Myocyte (in vitro differentiated cells): ENCODE measurements around the gene TTC32. TPM values are rescaled to one million over a fixed set of nuclear protein-coding genes. Genes with fewer than 3 reads are reported as not detected.
"Not testable (repeated sequence)": the region's sequence is repeated elsewhere in the genome, so short reads cannot be mapped to it uniquely, and the experiment has no call there.

Experiments
- DNase-seq: peaks from one replicate; pipeline ENCODE4 v3.0.0-alpha.2; 2012; ENCODE audit warnings: low read depth
- polyA plus RNA-seq: library from polyadenylated mRNA; unstranded; fragments of >200 nt; gene quantifications from one replicate; pipeline ENCODE4 v1.2.1, GENCODE V29; 2012; ENCODE audit warnings: missing spikeins
- total RNA-seq: library from RNA; depleted of rRNA; stranded (reverse); fragments of >200 nt; gene quantifications from 2 replicates; pipeline ENCODE4 v1.2.3, GENCODE V29; 2014

Gene TTC32
- 8.3 and 12.0 TPM in 2 replicates for total RNA-seq
- polyA plus RNA-seq: 5.7 TPM

- DNase-seq: peak; percentile 96
These were observed at the start of gene TTC32 for GRCh38 chr2:19901442-19902215. Gene TTC32 (minus strand): TSS chr2:19901983. CDS start chr2:19901854, 129 bp downstream.

DNA sequence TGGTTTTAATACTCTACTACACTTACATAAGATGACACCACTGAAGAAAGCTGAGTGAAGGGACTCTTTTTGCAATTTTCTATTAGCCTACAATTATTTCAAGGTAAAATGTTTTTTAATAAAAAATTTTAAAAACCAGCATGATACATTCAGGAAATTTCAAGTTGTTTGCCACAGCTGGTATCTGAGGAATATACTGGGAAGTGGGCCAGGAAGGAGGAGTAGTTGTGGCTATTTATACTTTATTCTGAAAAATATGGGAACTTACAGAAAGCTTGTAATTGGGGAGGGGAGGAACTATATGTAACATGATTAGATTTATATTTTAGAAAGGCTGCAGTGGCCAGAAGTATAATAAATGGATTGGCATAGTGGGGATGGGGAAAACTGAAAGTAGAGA is 47.3 kb upstream of the TTC32 start:
- DNase-seq: peak; percentile 59

DNA sequence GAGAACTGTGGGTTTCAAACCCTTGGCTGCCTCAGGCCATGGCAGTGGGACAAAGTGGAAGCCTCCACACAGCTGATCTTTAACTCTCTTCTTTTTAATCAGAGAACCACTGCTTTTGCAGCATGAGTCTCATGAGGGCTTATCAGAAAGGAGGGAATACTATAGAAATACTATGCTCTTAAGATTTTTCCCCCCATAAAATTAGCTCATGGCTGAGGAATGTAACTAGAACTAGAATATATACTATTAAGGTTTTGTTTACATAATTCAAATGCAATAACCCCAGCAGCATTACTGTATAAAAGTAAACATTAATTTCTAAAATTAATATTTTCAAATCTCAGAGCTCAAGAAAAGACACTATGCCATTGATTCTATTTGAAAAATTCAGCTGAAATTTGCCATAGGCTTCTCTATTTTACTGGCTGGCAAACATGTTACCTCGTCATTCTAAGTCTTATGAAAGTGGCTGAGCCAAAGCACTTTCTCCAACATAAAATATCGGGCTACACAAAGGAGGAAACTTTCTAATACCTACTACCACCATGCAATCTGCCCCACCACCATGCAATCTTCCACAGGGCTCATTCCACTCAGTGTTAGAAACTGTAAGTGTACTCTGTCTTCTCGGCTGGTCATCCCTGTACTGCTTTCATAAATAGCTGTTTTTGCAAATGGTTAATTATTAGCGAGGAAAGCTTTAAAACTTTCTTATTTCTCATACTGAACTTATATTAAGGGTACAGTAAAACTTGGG is 45.6 kb upstream of the TTC32 start:
- DNase-seq: no peak

DNA sequence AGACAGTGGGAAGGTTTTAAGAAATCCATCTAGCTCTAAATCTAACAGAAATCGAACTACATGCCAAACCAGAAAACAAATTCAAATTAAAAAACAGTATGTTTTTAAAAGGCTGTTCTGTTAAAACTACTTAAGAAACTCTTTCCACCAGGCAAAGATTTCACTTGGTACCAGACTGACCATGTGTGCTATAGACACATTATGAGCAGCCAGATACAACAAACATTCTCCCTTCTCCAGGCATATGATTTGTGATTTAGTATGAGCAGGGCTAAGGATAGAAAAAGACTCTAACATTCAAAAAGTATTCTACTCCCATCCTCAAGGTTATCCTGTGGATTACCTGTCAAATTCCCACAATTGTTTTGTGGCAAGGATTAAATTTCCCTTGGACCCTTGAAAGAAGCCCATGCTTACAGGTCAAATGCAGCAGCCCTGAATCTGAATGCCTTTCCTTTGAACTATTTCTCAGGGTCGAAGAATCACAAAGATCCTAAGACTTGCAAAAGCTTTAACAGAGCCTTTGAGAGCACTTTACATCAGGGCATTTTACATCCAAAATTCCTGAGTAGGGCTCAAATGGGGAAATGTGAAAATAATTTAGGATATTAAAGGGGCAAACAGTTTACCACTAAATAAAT is 42.5 kb upstream of the TTC32 start:
- DNase-seq: no peak

DNA sequence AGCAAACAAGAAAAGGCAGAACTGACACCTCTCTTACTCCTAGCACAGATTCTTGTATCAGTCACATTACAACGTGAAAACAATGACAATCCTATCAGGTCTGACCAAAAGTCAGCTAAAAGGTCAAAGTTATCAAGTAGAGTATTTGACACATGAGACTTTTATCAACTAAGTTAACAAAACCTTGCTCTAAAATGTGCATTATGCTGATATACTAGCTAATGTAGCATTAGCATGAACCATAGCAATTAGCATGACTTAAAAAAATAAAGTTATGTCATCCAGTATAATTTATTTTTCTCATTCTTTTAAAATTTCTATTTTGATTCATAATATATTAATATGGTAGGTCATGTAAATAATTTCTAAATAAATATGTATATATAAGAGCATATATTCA is 41.4 kb upstream of the TTC32 start:
- no peak for DNase-seq

- no peak for DNase-seq
These were observed 40.4 kb upstream of the TTC32 start for GRCh38 chr2:19942199-19942598.

- DNase-seq: peak; percentile 82
These were observed 35.2 kb upstream of the TTC32 start for GRCh38 chr2:19937004-19937403.

DNA sequence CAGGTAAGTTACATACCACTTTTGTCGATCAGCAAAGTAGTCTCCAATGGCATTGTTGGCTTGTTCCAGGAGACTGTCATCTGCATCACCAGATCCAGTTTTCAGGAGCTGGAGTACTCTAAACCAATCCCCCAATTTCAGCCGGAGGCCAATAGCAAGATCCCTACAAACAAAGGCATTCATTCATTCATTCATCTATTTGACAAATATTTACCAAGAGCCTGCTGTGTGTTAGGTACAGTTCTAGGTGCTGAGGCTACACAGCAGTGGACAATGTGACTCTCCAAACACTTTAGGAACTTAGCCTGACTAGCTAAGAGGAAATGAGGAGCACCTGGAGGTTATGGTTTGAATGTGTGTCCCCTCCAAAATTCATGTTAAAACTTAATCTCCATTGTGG is 34.4 kb upstream of the TTC32 start:
- no peak for DNase-seq

DNA sequence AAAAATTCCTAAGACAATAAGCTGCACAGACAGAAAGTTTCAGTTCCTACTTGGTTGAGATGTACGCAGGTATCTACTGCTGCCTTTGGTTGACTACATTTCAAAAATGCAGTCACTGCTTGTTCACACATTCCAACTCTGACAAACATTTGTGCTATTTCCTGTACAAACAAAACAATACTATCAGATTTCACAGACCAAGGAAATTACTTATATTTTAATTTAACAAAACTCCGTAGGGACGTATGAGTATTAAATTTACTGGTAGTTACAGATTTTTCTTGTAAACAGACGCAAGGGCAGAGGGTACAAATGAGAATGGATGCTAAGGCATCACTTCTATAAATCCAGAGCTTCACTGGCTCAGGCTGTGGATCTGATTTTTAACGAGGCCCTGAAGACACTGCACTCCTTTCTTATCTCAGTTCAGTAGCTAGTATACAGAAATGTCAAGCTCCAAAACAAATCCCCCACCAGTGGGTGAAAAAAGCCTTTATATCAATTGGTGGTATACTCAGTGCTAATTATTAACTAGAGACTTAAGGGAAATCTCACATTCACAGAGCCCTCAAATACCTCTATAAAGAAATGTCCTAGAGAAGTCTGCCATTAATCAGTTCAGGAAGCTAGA is 31.7 kb upstream of the TTC32 start:
- DNase-seq: peak; percentile 43

- DNase-seq: no peak
These were observed 31.1 kb upstream of the TTC32 start for GRCh38 chr2:19932928-19933327.

GRCh38 chr2:19929226-19929625 is 27.4 kb upstream of the TTC32 start:
- no peak for DNase-seq

- not testable (repeated sequence) for DNase-seq
These were observed 26.0 kb upstream of the TTC32 start for GRCh38 chr2:19927816-19928215.

DNA sequence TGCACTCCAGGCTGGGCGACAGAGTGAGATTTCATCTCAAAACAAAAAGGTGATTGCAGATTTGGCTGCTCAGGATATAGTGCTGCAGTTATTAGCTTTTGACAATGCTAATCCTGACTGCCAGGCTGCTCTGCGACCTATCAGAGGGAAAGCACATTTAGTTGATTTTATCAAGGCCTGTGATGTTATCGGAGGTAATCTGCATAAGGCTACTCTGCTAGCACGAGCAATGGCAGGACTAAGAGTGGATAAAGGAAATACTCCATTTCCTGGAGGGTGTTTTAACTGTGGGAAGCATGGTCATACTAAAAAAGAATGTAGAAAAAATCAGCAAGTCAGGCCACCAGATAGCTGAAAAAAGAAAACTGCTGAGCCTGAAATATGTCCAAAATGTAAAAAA is 22.7 kb upstream of the TTC32 start:
- not testable (repeated sequence) for DNase-seq

DNA sequence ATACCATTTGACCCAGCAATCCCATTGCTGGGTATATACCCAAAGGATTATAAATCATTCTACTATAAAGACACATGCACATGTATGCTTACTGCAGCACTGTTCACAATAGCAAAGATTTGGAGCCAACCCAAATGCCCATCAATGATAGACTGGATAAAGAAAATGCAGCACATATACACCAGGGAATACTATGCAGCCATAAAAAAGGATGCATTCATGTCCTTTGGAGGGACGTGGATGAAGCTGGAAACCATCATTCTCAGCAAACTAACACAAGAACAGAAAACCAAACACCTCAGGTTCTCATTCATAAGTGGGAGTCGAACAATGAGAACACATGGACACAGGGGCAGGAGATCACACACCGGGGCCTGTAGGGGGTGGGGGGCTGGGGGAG is 20.4 kb upstream of the TTC32 start:
- DNase-seq: not testable (repeated sequence)

DNA sequence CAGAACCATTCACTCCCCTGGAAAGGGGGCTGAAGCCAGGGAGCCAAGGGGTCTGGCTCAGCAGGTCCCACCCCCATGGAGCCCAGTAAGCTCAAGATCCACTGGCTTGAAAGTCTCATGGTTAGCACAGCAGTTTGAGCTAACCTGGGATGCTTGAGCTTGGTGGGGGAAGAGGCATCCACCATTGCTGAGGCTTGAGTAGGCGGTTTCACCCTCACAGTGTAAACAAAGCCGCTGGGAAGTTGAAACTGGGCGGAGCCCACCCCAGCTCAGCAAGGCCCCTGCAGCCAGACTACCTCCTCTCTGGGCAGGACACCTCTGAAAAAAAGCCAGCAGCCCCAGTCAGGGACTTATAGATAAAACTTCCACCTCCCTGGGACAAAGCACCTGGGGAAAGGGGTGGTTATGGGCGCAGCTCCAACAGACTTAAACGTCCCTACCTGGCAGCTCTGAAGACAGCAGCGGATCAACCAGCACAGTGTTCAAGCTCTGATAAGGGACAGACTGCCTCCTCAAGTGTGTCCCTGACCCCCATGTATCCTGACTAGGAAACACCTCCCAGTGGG is 14.7 kb upstream of the TTC32 start:
- DNase-seq: no peak

DNA sequence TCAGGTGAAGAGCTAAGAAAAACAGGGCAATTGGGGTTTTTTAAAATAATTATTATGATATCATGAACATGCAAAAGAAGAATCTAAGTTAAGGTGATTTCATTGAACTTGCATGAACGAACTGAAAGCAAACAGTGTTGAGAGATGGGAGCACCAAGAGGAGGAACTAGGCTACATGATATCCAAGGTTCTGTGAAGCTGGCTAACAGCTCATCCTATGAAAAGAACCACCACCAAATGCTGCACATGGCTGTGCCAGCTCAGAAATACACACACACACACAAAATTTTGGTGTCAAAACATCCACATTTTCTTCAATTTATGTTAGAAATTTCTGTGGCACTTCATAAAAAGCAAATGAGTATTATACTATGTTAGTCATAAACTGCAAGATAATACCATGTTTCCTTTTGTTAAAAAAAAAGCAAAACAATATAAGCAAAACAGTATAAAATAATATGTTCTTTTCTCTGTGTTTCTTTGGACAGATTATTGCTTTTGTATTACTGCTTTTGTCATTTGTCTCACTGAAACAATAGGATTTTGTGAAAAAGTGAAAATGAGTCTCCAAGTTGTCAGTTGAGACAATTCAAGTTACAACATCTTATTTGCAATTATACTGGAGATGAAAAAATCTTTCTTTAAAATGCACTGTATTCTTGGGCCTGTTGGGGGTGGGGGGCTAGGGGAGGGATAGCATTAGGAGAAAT is 12.6 kb upstream of the TTC32 start:
- no peak for DNase-seq

DNA sequence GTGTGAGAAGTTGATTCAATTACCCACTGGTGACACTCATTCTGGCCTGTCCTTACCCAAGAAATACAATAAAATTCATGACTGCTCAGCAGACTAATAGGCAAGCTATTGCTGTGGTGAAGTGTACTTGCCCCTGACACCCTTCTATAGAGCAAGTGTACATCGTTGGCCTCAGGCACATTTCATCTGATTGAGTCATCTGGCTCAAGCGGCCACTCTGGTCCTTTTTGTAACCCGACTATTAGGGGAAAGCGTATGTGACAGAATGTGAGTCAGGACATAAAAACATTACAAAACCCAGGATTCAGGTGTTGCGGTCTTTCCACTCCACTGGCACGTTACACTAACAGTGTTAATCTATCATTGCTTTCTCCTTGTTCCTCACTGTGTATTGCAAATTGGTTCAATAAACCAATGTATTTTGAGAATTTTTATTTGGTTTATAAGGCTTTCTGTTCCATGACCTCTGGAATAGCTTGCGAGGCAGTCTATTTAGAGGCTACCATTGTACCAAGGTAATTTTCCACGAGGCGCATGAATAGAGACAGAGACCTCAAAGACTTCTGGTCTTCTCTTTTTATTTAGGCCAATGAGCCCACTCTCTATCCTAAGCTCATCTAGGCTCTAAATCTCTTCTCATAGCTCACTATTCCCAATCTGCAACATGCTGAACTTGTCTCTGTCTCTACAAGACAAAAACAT is 10.2 kb upstream of the TTC32 start:
- peak; percentile 57 for DNase-seq

- DNase-seq: no peak
These were observed 495 bp upstream of the TTC32 start for GRCh38 chr2:19902216-19902740.

DNA sequence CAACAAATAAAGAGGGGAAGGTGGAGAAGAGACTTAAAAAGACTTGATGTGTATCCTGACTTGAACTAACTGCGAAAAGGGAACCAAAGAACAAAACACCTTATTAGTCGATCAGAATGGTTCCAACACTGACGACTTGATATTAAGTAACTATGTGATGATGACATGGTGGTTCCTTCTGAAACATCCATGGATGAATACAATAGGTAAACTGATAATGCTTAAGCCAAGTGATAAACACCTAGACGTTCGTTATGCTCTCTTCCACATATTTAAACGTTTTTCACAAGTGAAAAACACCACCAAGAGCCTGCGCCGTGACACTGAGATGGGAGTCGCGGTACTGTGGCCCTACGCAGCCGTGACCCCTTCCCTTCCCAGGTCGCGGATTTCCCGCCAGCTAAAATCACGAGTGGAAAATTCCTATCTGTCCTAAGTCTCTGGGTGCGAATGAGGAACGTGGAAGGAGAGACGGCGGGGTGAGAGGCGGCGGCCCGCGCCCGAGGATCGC is 797 bp downstream of the TTC32 start:
- no peak for DNase-seq
